NCI-H2196 treated with DMSO at 0.1 percent for 48 hours (cell line): ENCODE data around the gene GAS6.

ENCODE experiments used
- DNase-seq: peaks from one replicate; lab custom pipeline; 2025; ENCODE audit not compliant: unreplicated experiment; lab: John Stamatoyannopoulos, UW

The GAS6 gene

GRCh38 chr13:113777311-113778260, 86.3 kb downstream of the GAS6 start:
- no peak for DNase-seq

DNA sequence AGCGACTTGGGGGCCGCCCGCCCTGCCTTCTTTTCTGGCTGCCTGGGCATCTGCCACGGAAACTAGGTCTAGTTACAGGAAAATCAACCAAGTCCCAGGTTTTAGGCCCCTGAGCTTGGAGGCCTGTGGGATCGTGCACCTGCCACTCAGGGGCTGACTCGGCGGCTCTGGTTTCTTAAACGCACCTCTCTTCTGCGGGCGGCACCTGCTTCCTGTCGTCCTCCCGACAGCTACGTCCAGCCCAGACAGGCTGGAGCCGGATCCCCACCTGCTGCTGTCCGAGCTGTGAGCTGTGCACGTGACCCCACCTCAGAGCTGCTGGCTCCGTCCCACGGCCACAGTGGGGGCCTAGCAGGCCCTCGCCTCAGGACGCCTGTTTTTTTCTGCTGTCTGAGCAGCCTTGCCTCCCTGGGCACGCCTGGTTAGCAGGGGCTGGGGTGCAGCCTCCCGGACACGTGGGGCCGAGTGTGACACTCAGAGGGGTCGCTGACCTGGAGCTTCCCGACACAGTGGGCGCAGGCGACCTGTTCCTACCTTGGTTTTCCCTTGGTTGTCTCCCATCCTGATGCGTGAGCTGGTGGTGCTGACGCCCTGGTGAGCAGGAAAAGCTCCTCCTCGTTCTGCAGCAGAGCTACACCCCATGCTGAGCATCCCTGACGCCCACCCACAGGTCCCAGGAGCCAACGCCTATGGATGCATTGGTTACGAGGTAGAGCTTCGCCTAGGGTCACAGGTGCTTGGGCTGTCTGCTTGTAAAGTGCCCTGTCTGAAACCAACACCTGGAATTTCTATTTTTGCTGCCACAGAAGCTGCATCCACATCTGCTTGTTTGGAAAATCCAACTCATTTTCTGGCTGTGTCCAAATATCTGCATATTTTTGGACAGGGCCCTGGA, 87.4 kb downstream of the GAS6 start:
- peak; percentile 40 for DNase-seq

DNA sequence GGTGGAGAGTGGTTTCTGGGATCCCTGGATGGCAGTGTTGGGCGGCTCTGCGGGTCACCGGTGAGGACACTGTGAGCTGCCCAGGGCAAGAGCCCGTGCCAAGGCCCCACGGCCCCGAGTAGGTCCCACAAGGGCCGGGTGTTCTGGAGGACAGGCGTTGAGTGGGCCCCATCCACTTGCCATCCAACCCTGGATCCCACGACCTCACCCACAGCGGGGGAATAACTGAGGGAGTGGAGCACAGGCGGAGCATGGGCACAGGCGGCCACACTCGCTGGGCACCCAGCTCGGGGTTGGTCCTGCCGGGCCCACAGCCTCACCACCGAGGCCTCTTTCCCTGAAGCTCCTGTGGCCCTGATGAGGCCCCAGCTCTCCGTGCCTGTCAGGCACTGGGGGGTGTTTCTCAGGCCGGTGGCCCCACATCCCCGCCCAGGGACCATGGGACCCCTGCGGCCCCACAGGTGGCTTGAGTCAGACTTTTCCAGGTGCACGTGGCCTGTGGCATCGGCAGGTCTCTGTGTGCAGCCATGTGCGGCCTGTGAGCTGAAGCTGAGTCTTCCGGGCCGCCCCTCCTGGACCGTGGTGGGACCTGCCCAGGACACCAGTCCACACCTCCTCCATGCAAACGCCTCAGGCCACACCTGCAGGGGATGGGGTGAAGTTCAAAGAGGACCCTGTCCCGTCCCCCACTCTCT, 88.3 kb downstream of the GAS6 start:
- no peak for DNase-seq

- DNase-seq = no peak
Measured at GRCh38 chr13:113774177-113775107, 89.4 kb downstream of the GAS6 start.

- DNase-seq = no peak
Measured at GRCh38 chr13:113771709-113772331, 92.1 kb downstream of the GAS6 start.

DNA sequence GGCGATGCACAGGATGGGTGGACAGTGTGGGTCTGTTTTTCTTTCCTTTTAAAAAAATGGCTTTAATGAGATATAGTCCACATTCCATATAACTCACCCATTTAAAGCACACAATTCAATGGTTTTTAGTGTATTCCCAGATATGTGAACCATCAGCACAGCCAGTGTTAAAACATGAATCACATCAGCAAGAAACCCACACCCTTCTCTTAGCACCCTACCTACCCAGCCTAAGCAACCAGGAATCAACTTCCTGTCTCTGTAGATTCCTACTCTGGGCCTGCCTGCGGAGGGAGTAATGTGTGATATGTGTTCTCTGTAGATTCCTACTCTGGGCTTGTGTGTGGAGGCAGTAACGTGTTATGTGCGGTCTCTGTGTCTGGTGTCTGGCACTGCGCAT, 92.9 kb downstream of the GAS6 start:
- no peak for DNase-seq
